KBM-7 (cell line): ENCODE data around the gene POU3F3.

ENCODE experiments used
- DNase-seq: peaks from one replicate; pipeline ENCODE4 v3.0.0-alpha.2; 2015
- in situ Hi-C: fragments of 300-500 bp; cut with MboI; formaldehyde crosslinking; loops from 2 replicates; pipeline ENCODE4 v1.14.3; 2020; ENCODE audit warnings: low sequenced_read_pairs, low pct_unique_long_range_greater_than_20kb, mixed read lengths

Gene POU3F3

DNA sequence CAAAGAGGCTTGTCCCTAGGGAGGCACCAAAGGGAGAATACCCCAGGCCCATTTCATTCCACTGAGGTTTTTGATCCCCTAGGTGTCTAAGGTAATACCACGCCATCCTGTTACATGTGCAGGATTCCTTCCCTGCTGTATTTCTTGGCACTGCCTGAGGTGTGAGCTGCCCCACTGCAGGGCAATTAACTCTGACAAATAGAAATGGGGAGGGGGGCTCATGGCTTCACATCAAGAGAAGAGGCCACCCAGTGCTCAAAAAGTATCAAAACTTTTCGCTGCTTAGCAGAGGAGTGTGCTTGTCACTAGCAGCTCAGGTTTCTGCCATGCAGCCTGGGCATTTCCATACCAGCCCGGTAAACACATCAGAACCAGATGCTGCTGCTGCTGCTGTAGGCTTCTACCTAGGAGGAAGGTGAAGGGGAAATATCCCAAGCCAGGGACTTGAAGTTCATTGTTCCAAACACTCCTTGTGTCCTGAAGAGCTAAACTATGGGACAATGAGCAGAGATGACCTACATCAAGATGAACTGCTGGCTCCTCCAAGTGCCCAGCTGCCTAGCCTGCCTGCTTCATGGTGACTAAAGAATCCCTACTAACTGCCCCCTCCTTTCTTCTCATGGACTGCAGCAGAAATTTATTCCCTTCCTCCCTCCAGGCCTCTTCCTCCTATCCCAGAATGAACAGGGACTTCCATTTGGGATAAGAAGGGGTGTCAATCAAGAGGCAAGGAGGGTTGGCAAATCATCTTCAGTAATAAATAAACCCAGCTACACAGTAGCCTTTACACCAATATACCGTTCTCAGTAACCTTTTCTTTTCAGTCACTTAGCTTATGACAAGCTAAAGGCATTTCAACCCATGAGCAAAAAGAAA lies 16.4 kb downstream of the POU3F3 start:
- DNase-seq: no peak
- in situ Hi-C loops: loop anchor here (25.0 kb wide), 1 partner anchor 233 kb away; no protein-coding TSS in a partner anchor

DNA sequence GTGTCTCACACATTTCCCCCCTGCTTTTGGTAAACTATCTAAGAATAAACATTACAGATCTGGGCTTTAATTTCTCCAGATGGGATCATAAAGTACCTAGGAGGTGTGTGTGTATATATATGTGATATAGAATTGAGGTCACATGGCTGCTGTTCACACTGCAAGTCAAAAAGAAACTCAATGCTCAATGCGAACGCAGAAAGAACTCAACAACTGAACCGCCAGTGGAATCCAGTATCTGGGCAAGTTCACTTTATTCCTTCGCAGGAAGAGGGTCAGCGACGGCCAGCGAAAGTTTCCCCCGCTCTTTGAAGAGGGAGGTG lies 17.7 kb downstream of the POU3F3 start:
- in situ Hi-C loops: loop anchor here (25.0 kb wide), 1 partner anchor 234 kb away; no protein-coding TSS in a partner anchor
- no peak for DNase-seq

DNA sequence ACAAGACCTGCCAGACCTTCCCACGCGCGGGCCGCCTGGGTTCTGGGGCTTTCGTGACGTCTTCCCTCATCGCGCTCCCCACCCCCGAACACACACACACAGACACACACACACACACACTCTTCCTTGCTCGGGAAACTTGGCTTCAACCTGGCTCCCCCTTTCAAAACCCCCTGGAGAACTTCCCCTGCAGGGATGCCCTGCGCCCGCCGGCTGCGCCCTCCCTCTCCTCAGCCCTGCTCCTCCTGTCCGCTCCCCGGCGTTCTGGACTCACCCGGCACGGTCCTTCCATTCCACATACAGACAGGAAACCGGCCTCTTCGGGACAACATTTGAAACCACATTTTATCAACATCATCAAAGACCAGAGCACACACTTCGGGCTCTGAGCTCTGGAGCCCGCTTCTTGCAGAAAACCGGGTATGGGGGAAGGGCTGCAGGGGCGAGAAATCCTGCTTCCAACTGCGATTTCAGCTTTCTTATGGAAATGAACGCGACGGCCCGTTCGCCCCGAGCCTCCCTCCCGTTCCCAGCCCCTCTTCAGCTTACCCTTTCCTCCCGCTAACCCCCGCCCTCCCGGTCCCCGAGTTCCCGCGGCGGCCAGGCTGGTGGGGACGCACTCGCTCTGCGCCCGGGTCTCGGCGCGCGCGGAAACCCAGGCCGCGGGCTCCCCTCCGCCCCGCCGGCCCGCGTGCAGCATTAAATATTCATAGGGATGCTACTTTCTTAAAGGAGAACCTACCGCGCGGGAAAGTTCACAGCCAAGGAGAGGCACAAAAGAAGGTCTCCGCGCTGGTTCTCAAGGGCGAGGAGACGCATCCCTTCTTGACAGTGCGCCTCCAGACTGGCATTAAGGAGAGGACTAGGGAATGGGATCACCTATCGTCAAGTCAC lies 18.3 kb downstream of the POU3F3 start:
- DNase-seq: peak; percentile 70
- in situ Hi-C loops: loop anchor here (25.0 kb wide), 1 partner anchor 235 kb away; no protein-coding TSS in a partner anchor

DNA sequence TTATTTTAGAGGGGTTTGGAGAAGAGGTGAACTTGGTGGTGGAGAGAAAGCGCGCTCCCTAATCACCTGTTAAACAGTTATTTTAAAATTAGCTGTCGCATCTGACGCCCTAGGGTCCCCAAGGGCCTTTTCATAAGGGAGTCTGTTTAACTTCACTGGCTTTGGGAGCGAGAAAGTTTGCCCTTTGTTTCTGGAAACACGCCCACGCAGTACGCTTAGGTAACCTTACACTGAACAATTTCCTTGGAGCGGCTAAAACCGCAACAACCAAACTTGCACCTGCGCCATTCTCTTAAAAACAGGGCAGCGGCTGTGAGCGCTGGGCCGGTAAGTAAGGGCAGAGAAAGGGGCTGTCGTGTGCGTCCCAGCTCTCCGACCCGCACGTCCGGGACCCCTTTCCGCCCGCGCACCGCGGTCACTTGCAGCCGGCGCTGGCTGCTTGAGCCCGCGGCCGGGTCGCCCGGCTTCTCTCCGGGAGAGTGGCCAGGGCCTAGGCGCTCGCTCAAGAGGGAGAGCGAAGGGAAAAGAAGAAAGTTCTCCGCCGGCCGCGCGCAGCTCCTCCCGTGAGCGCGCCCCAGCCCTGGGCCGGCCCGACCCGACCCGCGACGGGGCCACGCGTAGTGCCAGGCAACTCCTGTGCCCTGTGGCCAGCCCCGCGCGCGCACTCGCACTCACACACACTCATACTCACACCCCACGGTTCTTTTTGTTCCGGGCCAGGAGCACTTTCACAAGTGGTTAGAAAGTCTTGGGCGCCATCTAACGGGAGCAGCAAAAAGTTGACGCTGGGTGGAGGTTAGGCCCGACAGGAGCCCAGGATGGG lies 19.2 kb downstream of the POU3F3 start:
- DNase-seq: peak; percentile 92
- in situ Hi-C loops: loop anchor here (25.0 kb wide), 1 partner anchor 236 kb away; no protein-coding TSS in a partner anchor

DNA sequence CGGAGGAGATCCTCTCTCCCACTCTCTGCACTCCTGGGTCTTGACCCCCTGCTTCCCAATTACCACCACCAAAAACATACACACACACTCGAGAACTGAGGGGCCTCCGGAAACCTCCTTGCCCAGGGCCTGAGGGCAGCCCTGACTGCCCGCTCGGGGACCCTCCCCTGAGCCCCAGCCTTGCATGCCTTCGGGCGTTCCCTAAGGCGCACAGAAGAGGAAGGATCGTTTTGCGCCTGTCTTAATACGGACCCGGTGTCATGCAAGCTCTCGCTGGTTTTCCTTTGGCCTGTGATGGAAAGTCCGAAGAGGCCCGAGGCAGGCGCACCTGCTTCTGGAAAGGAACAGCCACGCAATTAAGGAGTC lies 19.8 kb downstream of the POU3F3 start:
- DNase-seq: no peak

DNA sequence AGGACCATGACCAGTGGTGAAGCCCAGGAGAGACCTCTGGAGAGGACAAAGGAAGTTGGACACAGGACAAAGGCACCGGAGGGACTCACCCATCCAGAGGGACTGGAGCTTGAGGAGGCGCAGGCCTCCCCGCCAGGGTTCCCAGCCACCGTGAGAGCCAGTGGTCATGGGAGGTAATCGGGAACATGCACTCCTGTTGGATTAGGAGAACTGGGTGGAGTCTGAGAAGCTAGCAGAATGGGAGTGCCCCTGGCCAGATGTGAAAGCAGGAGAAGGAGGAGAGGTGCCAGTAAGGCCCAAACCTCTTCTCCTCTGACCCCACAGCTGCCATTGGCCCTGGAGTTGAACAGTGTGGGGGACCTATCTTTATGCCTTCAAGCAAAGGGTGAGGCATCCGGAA lies 20.3 kb downstream of the POU3F3 start:
- in situ Hi-C loops: loop anchor here (25.0 kb wide), 1 partner anchor 237 kb away; no protein-coding TSS in a partner anchor
- no peak for DNase-seq

More for the DNA sequence above, 19.8 kb downstream of the POU3F3 start:
- in situ Hi-C loops: loop anchor here (25.0 kb wide), 1 partner anchor 236 kb away; no protein-coding TSS in a partner anchor

DNA sequence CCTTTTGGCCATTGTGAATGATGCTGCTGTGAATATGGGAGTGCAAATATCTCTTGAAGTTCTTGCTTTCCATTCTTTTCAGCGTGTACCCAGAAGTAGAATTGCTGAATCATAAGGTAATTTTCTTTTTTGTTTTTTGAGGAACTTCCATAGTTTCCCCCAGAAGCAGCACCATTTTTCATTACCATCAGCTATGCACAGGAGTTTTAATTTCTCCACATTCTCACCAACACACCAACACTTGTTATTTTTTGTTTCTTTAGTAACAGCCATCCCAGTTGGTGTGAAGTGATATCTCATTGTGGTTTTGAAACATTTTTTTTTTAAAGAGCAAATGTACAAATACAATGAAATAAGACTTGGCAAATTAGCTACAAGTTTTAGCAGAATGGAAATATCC lies 21.3 kb downstream of the POU3F3 start:
- in situ Hi-C loops: no loop called here
- no peak for DNase-seq

DNA sequence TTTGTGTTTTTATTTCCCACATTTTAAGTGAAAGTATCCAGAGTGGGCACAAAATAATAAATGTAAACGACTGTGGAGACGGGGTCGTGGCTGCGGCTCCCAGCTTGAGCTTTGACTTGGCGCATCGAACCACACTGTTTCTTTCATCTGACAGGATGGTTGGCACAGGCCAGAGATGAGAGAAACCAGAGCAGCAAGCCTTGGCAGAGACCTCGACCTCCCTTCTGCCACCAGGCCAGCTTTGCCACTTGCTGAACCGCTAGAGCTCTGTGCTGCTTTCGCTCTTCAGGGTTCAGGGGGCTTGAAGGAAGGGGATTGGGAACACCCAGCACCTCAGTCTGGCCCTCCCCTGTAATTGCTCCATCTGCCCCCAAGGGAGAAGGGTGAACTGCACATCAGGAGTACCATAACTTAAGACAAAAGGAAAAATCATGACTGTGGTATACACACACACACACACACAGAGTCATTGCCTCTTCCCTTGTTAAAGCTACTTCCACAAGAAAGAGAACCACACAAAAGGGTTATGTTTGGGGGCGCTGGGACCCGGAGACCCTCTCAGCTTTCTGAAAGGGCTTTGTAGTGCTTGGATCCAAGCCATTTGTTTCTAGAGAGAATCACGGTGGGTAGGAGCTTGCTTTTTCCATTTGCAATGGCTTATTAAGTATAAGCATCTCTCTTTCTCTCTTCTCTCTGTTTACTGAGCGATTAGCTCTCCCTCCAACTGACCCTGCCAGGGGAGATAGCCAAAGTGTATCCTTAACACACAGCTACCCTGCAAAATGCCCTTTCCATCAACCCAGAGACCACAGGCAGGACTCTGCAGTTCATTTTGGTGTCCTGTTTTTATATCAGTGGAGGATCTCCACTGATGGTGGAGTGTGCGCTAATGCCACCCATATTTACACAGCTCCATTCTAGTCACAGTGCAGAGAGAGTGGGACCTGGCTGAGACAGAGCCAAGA lies 23.0 kb downstream of the POU3F3 start:
- in situ Hi-C loops: no loop called here
- DNase-seq: no peak

DNA sequence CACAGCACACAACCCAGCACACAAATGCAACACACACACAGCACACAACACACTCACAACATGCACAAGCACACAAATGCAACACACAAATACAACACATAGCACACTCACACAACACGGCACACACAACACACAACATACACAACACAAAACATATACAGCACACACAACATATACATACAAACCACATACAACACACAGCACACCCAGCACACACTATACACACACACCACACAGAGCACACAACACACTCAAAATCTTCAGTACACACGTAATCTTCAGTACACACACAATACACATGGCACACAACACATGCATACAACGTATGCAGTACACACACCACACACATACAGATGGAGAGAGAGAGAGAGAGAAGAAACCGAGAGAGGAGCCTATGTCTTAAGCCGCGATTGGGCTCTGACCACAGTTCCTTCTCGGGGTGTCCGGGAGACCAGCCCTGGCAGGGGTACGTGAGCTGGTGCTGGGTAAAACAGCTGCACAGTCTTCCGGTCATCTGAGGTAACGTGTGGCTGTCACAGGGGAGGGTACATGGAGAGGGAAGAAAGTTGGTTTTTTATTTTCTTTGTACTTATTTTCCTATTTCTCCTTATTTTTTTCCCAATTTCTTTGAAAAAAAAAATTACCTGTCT lies 25.1 kb downstream of the POU3F3 start:
- no peak for DNase-seq
- in situ Hi-C loops: no loop called here

DNA sequence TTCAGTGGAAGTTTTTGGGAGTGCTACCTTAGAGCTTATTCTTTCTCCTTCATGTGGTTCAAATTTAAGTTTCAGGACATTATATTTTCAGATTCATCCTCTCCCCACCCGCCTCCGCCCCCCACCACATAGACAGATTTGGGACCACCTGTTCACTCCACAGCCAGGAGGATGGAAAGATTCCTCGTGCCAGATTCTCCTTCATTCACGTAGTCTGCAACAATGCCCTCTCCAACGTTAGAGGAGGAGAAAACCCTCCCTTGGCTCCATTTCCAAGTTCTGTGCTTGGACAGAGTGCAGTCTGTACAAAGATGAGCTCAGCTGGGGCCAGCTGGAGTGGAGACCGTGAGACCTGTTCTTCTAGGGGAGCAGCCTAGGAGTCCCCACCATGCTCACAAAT lies 26.2 kb downstream of the POU3F3 start:
- no peak for DNase-seq
- in situ Hi-C loops: no loop called here

DNA sequence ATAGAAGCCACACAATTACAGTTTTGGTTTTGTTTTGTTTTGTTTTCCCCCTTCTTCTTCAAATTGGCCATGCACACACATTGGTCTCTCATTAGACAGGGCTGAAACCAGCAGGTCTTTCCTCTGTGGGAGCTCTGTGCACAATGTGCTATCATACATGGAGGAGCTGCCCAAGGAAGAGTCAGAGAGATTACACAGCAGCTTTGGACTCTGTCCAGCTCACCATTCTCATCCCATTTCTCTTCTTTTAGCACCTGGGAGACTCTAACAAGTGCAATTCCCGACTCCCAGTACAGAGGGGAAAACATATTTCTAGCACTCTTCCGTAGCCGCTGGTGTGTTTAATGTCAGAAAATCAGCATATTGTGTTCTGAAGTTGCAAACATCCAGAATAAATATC lies 29.4 kb downstream of the POU3F3 start:
- in situ Hi-C loops: no loop called here
- no peak for DNase-seq

DNA sequence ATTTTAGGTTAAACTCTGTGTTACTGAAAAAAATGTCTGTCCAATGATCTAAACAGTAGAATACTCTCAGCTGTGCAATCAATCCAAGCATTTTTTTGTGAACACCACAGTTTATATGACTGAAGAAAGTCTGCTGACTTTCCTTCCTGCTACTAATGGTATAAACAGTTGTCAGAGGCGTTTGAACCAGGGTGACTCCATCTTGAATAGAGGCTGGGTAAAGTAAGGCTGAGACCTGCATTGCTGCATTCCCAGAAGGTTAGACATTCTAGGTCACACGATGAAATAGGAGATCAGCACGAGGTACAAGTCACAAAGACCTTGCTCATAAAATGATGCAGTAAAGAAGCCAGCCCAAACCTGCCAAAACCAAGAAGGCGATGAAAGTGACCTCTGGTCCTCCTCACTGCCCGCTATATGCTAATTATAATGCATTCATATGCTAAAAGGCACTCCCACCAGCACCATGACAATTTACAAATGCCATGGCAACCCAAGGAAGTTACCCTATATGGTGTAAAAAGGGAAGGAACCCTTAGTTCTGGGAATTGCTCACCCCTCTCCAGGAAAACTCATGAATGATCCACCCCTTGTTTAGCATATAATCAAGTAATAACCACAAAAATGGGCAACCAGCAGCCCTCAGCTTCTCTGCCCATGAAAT lies 31.3 kb downstream of the POU3F3 start:
- DNase-seq: no peak
- in situ Hi-C loops: no loop called here

DNA sequence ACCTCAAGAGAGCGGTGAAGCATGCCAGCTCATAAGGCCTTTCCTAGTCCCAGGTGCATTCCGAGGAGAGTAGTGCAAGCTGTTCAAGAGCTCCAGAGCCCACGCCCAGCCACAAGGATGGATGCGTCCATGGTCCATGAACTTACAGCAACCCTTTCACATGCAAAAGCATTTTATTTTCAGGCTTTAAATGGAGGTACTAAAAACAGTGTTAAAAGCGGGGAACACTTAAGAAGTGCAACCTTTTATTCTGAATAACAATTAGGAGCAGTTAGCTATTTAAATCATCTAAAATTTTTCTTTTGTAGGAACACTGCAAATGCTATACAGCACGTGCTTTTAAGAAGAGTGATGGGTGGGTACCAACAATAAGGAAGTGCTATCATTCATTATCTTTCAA lies 33.8 kb downstream of the POU3F3 start:
- in situ Hi-C loops: no loop called here
- DNase-seq: no peak

DNA sequence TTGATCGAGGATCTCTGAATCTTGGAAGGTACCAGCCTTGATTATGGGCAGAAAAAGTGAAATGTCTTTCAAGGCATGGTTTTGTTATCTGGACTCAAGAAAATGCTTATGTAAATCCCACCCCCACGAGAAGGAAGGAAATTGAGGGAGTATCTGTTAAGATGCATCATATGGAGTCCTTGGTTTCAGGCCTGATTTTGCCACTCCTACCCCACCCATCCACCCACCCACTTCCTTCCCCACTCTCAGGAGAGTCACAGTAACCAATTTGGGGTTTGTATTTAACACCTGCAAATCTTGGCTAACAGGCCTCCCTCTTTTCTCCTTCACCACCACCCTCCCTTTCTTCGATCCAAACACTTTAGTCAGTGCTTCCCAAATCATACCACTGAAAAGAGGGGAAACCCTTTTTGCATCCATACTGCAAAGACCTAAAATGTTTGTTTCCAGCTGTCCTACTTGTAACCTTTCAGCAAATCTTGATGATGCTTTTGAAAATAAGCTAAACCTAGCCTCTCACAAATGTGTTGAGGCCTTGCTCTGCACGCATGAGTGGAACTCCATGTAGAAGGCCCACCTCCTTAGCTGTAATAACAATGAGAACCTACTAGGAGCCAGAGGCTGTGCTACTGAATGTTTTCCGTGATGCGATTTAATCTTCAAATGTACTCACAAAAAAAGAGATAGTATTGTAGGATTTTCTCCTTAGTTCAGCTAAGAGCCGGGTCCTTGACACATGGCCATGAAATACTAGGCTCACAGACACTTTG lies 34.8 kb downstream of the POU3F3 start:
- in situ Hi-C loops: no loop called here

DNA sequence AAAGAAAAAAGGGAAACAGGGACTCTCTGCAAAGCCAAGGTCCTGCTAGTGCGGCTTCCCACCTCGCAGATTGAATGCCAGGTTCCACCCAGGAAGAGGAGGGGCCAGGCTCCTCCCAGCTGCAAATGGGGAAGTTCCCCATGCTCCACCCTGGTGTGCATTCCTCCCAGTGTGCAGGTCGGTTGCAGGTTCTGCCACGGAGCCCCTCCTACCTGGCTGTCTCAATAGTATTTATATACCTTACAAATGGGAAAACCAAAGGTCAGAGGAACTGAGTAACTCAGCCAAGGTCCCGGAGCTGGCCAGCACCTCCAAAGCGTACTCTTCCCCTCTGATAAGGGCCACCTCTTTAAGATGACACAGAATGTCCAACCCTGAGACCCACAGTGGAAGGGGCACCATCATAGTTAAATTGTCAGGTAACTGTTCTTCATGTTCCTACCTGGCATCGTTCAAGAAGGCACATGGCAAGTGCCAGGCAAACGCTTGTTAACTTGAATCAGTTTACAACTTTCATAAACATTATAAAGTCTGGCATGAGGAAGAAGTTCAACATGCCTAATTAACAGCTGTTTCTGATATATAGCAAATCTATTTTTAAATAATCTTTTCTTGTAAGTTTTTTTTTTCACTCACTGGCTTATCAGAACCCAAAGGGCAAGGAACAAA lies 35.5 kb downstream of the POU3F3 start:
- peak; percentile 85 for DNase-seq
- in situ Hi-C loops: no loop called here

More for the DNA sequence above, 34.8 kb downstream of the POU3F3 start:
- DNase-seq: no peak
